Activated naive CD4-positive, alpha-beta T cell treated with anti-CD3 and anti-CD28 coated beads, Interleukin-2, amount 50 U/mL, for 72 hours (primary cell): ENCODE data around the gene DUSP28. TPM values are rescaled to one million over a fixed set of nuclear protein-coding genes. Genes with fewer than 3 reads are reported as not detected.
A peak's percentile ranks its signal among the peaks of the same experiment; 100 is the strongest.

Source experiments
- ATAC-seq, 2 donors: fragments of 150-1000 bp; cut with Tn5 transposase; 2 replicates each; pipeline ENCODE4 v1.10.0; 2021; ENCODE audit warnings: mild to moderate bottlenecking in 2 of 2, moderate library complexity in 2 of 2
- DNase-seq, 2 donors: peaks; one replicate each; pipeline ENCODE4 v3.0.0; 2021 to 2022; ENCODE audit warnings: low spot score in 2 of 2
- H3K27ac Mint-ChIP-seq, 2 donors: one replicate each; pipeline ENCODE4 v1.8.0; 2022; ENCODE audit warnings: mild to moderate bottlenecking in 2 of 2, mixed read lengths in 2 of 2
- H3K36me3 Mint-ChIP-seq, 2 donors: one replicate each; pipeline ENCODE4 v1.8.0; 2022; ENCODE audit warnings: mixed read lengths in 2 of 2
- H3K9me3 Mint-ChIP-seq, 2 donors: one replicate each; pipeline ENCODE4 v1.8.0; 2022; ENCODE audit warnings: mixed read lengths in 2 of 2
- total RNA-seq, 2 donors: library from RNA; stranded (reverse); gene quantifications; one replicate each; pipeline ENCODE4 v1.2.3, GENCODE V29; 2022

Gene DUSP28
- total RNA-seq, 2 donors from 2014 or later: 3.8 to 5.4 TPM

- Mint-ChIP-seq H3K27ac (peak overlapping the region; percentile 97 to 99), H3K36me3 (peaks cover 39 to 44% of the 10 kb centered on the region in 2 donors), H3K9me3 (no peaks in the 10 kb centered on the region)
- peak; percentile 77 to 96 for DNase-seq
- ATAC-seq: peak; percentile 57 to 63
Observed at GRCh38 chr2:240565333-240566202, 5.4 kb downstream of the DUSP28 start.

GRCh38 chr2:240566203-240567136 lies 6.3 kb downstream of the DUSP28 start:
- Mint-ChIP-seq H3K27ac (peak overlapping the region; percentile 92 to 99), H3K9me3 (no peaks in the 10 kb centered on the region), H3K36me3 (peaks cover 35 to 40% of the 10 kb centered on the region in 2 donors)
- ATAC-seq: peak; percentile 62 to 79
- DNase-seq: peak; percentile 92 to 96

DNA sequence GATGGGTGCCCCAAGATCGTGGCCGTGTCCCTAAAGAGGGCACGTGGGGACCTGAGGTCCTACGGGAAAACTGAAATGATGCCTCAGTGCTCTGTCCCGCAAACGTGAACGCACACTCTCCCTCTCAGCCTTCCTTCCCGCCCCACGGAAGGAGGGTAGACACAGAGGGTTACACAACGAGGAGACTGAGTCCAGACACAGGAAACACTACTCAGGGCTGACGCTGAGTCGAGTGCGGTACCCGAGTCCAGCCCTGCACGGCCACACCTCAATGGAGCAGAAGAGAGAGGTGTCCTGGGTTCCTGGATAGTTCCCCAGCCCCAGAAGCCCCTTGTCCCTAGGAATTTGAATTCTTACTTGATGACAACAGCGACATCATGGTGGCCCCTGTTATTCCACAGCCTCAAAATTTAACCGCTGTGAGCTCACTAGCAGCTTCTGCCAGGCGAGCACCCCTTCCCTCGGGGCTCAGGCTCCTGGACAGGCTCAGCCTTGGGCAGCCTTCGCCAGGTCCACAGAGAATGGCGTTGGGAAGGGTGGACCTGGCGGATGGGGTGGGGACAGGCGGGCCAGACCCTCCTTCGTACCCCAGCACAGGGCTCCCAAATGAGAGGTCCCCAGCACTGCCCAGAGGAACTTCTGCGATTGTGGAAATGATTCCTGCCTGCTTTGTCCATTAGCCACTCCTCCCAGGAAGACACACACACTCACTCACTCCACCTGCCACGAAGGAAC lies 7.1 kb downstream of the DUSP28 start:
- H3K27ac Mint-ChIP-seq: peak overlapping the region; percentile 96 to 99
- ATAC-seq: peak in 1 of 2 donors; percentile 15
- no peaks in the 10 kb centered on the region for H3K9me3 Mint-ChIP-seq
- DNase-seq: peak in 1 of 2 donors; percentile 35
- peaks cover 32 to 33% of the 10 kb centered on the region in 2 donors for H3K36me3 Mint-ChIP-seq

DNA sequence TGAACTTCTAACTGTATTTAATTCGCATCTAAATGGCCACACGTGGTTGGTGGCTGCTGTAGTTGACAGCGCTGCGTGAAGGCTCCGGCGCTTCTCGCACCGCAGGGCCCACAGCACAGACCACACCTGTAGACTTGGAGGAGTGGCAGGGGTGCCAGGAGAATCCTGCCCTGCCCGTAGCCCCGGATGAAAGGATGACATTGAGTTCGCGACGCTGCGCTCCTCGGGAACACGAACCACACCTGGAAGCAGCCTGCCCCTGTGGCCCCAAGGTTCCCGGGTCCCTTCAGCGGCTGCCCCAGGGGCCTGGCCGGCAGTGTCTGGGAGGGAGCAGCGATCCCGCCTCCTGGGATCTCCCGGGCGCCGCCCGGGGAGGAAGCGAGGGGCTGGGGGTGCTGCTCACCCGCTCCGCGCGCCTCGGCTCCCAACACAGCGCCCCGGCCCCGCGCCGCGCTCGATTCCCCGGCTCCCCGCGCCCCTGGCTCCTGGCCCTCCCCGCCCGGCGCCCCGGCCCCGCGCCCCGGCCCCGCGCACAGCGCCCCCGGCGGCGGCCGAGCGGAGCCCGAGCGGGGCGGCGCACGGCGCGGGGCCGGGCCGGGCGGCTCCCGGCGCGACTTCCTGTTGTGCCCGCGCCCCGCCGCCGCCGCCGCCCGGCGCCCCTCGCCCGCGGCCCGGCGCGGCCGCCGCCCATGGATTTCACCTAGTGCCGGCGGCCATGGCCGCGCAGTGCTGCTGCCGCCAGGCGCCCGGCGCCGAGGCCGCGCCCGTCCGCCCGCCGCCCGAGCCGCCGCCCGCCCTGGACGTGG lies 7.9 kb downstream of the DUSP28 start, which contains the start of gene RNPEPL1:
RNPEPL1 (plus strand) TSS at position 613 of the 806 bp plus-strand sequence; CDS start at position 716, 103 bp downstream.
- ATAC-seq: peak; percentile 13 to 43
- peaks cover 27 to 30% of the 10 kb centered on the region in 2 donors for H3K36me3 Mint-ChIP-seq
- DNase-seq: peak in 1 of 2 donors; percentile 63
- peak within 1 kb of the TSS; percentile 96 to 99 for H3K27ac Mint-ChIP-seq
- no peaks in the 10 kb centered on the region for H3K9me3 Mint-ChIP-seq

DNA sequence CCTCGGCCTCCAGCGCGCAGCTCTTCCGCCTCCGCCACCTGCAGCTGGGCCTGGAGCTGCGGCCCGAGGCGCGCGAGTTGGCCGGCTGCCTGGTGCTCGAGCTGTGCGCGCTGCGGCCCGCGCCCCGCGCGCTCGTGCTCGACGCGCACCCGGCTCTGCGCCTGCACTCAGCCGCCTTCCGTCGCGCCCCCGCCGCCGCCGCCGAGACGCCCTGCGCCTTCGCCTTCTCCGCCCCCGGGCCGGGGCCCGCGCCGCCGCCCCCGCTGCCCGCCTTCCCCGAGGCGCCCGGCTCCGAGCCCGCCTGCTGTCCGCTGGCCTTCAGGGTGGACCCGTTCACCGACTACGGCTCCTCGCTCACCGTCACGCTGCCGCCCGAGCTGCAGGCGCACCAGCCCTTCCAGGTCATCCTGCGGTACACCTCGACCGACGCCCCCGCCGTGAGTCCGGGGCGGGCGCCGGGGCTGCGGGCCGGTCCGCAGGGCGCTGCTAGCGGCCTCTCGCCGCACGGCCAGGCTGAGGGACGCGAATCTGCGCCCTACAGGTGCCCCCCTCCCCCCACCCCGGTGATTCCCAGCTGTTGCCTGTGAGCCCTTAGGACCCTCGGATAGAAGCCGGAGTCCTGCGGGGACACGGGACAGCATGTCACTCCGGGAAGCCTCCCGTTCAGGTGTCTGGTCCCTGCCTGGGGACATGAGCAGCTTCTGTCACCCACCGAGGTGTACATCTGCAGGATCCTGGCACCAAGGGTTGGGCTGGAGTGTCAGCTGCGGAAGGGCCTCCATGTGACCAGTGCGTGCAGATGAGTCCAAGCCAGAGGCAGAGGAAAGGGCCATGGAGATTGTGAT lies 8.7 kb downstream of the DUSP28 start:
- H3K27ac Mint-ChIP-seq: peak overlapping the region; percentile 47 to 65
- DNase-seq (peak in 1 of 2 donors; percentile 38), ATAC-seq (peak in 1 of 2 donors; percentile 1)
- no peaks in the 10 kb centered on the region for H3K9me3 Mint-ChIP-seq
- H3K36me3 Mint-ChIP-seq: peaks cover 19 to 22% of the 10 kb centered on the region in 2 donors

DNA sequence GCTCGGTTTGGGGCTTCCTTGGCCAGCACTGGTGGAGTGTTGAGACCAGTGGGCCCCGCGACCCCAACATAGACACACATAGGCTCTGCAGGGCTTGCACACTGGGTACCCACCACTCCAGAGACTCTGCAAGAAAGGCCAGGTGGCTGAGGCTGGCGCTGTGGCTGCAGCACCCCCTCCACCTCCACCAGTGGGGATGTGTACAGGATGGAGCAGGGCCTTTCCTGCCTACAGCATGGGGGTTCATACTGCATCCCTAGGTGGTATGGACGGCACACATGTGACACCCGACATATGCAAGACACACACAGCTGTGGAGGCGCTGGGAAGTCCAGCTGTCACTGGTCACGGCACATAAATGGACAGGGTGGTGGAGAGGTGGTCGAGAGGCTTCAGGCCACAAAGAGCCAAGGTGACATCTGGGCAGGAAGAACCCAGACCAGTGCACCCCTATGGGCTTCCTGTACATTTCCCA lies 9.4 kb downstream of the DUSP28 start:
- Mint-ChIP-seq H3K36me3 (peaks cover 15 to 19% of the 10 kb centered on the region in 2 donors), H3K27ac (peak overlapping the region; percentile 47 to 50), H3K9me3 (no peaks in the 10 kb centered on the region)
- DNase-seq: no peak
- no peak for ATAC-seq

- ATAC-seq: no peak
Observed at GRCh38 chr2:240569998-240570530, 9.9 kb downstream of the DUSP28 start.

GRCh38 chr2:240570531-240571313 lies 10.6 kb downstream of the DUSP28 start:
- H3K36me3 Mint-ChIP-seq: peaks cover 5 to 11% of the 10 kb centered on the region in 2 donors
- DNase-seq: peak in 1 of 2 donors; percentile 56
- no peak for ATAC-seq
- H3K27ac Mint-ChIP-seq: peak overlapping the region in 1 of 2 donors; percentile 52
- no peaks in the 10 kb centered on the region for H3K9me3 Mint-ChIP-seq

More at GRCh38 chr2:240569998-240570530, 9.9 kb downstream of the DUSP28 start:
- Mint-ChIP-seq H3K27ac (peak overlapping the region in 1 of 2 donors; percentile 47), H3K36me3 (peaks cover 12 to 17% of the 10 kb centered on the region in 2 donors), H3K9me3 (no peaks in the 10 kb centered on the region)
- peak in 1 of 2 donors; percentile 54 for DNase-seq

- H3K27ac Mint-ChIP-seq: peak overlapping the region in 1 of 2 donors; percentile 37
- no peak for ATAC-seq
Observed at GRCh38 chr2:240571314-240571973, 11.3 kb downstream of the DUSP28 start.

GRCh38 chr2:240572141-240573031 lies 12.2 kb downstream of the DUSP28 start:
- peaks cover 5 to 6% of the 10 kb centered on the region in 2 donors for H3K36me3 Mint-ChIP-seq
- DNase-seq (peak in 1 of 2 donors; percentile 51), ATAC-seq (no peak)
- no peak overlapping the region for H3K27ac Mint-ChIP-seq
- no peaks in the 10 kb centered on the region for H3K9me3 Mint-ChIP-seq

More at GRCh38 chr2:240571314-240571973, 11.3 kb downstream of the DUSP28 start:
- H3K36me3 Mint-ChIP-seq: peaks cover 5 to 11% of the 10 kb centered on the region in 2 donors
- H3K9me3 Mint-ChIP-seq: no peaks in the 10 kb centered on the region
- DNase-seq: peak in 1 of 2 donors; percentile 55

- DNase-seq (peak in 1 of 2 donors; percentile 41), ATAC-seq (no peak)
- Mint-ChIP-seq H3K36me3 (no peaks in the 10 kb centered on the region), H3K27ac (no peak overlapping the region), H3K9me3 (no peaks in the 10 kb centered on the region)
Observed at GRCh38 chr2:240573071-240573515, 12.9 kb downstream of the DUSP28 start.
